ENCODE results near the gene MAP3K2. TPM values are rescaled to one million over a fixed set of nuclear protein-coding genes. Genes with fewer than 3 reads are reported as not detected.
A peak's percentile ranks its signal among the peaks of the same experiment; 100 is the strongest.

The MAP3K2 gene
- total RNA-seq, 2 experiments from 2014 or later, result 65.2 to 69.0 TPM

GRCh38 chr2:127392133-127392827 is 4.5 kb upstream of the MAP3K2 start:
- POLR2A ChIA-PET, result no interaction called here
- DNase-seq, result no peak
- Mint-ChIP-seq H3K27ac (no peak overlapping the region), H3K36me3 (peaks cover 7% of the 10 kb centered on the region), H3K4me3 (no peak overlapping the region), H3K27me3 (no peaks in the 10 kb centered on the region), H3K4me1 (peaks cover 30% of the 10 kb centered on the region), H3K9me3 (peaks cover 4% of the 10 kb centered on the region)
- no peak for ATAC-seq (ENCODE audit: low read depth)

- DNase-seq, result no peak
- H3K4me1 Mint-ChIP-seq, result peaks cover 47% of the 10 kb centered on the region
Observed at GRCh38 chr2:127389778-127390435, 2.1 kb upstream of the MAP3K2 start.

GRCh38 chr2:127388423-127389164 is 819 bp upstream of the MAP3K2 start:
- Mint-ChIP-seq H3K9me3 (peaks cover 2% of the 10 kb centered on the region), H3K4me1 (peaks cover 54% of the 10 kb centered on the region), H3K27ac (peak overlapping the region; percentile 94), H3K27me3 (no peaks in the 10 kb centered on the region), H3K36me3 (peaks cover 16% of the 10 kb centered on the region), H3K4me3 (peak overlapping the region; percentile 86)
- POLR2A ChIA-PET, result interaction anchor here (0.6 to 1.4 kb wide), 7 partner anchors 11 to 771 kb away, joined by 3 to 7 read pairs (median 3); no protein-coding TSS in a partner anchor
- DNase-seq, result no peak
- ATAC-seq (ENCODE audit: low read depth), result peak; percentile 2

More at GRCh38 chr2:127389778-127390435, 2.1 kb upstream of the MAP3K2 start:
- no peaks in the 10 kb centered on the region for H3K27me3 Mint-ChIP-seq
- POLR2A ChIA-PET, result interaction anchor here (1.2 to 1.5 kb wide), 3 partner anchors 9 to 25 kb away, joined by 3 to 4 read pairs (median 3); no protein-coding TSS in a partner anchor
- H3K27ac Mint-ChIP-seq, result peak overlapping the region; percentile 93
- peak overlapping the region; percentile 68 for H3K4me3 Mint-ChIP-seq
- peaks cover 9% of the 10 kb centered on the region for H3K36me3 Mint-ChIP-seq
- ATAC-seq (ENCODE audit: low read depth), result no peak
- peaks cover 4% of the 10 kb centered on the region for H3K9me3 Mint-ChIP-seq

- POLR2A ChIA-PET, result interaction anchor here (0.7 to 1.5 kb wide), 2 partner anchors 9 to 93 kb away, joined by 4 to 5 read pairs; partner anchors contain the start of gene ERCC3
- Mint-ChIP-seq H3K9me3 (no peaks in the 10 kb centered on the region), H3K4me1 (peaks cover 54% of the 10 kb centered on the region), H3K36me3 (peaks cover 18% of the 10 kb centered on the region), H3K27me3 (no peaks in the 10 kb centered on the region), H3K4me3 (peak overlapping the region; percentile 92), H3K27ac (peak overlapping the region; percentile 77)
- peak; percentile 74 for ATAC-seq (ENCODE audit: low read depth)
- peak; percentile 86 for DNase-seq
Observed at GRCh38 chr2:127386764-127387654, 766 bp downstream of the MAP3K2 start.

- peaks cover 18% of the 10 kb centered on the region for H3K36me3 Mint-ChIP-seq
- peak overlapping the region; percentile 92 for H3K4me3 Mint-ChIP-seq
- POLR2A ChIA-PET, result interaction anchor here (1.5 kb wide), 1 partner anchor 92 kb away, joined by 4 read pairs; the partner anchor contains the start of gene ERCC3
- peak overlapping the region; percentile 77 for H3K27ac Mint-ChIP-seq
- no peaks in the 10 kb centered on the region for H3K27me3 Mint-ChIP-seq
- ATAC-seq (ENCODE audit: low read depth) (no peak), DNase-seq (no peak)
- peaks cover 56% of the 10 kb centered on the region for H3K4me1 Mint-ChIP-seq
- no peaks in the 10 kb centered on the region for H3K9me3 Mint-ChIP-seq
Observed at GRCh38 chr2:127386246-127386645, 1.5 kb downstream of the MAP3K2 start.

- ATAC-seq (ENCODE audit: low read depth) (no peak), DNase-seq (no peak)
- POLR2A ChIA-PET, result interaction anchor here (0.6 kb wide), 1 partner anchor 34 kb away, joined by 4 read pairs; no protein-coding TSS in a partner anchor
- Mint-ChIP-seq H3K27ac (no peak overlapping the region), H3K36me3 (peaks cover 14% of the 10 kb centered on the region), H3K4me1 (peaks cover 49% of the 10 kb centered on the region), H3K4me3 (no peak overlapping the region), H3K9me3 (no peaks in the 10 kb centered on the region), H3K27me3 (no peaks in the 10 kb centered on the region)
Observed at GRCh38 chr2:127384529-127384928, 3.2 kb downstream of the MAP3K2 start.

- Mint-ChIP-seq H3K27ac (no peak overlapping the region), H3K4me3 (no peak overlapping the region), H3K36me3 (peaks cover 16% of the 10 kb centered on the region), H3K27me3 (no peaks in the 10 kb centered on the region), H3K9me3 (no peaks in the 10 kb centered on the region), H3K4me1 (peaks cover 37% of the 10 kb centered on the region)
- ATAC-seq (ENCODE audit: low read depth) (no peak), DNase-seq (no peak)
- POLR2A ChIA-PET, result no interaction called here
Observed at GRCh38 chr2:127382831-127383230, 4.9 kb downstream of the MAP3K2 start.

- ATAC-seq (ENCODE audit: low read depth) (no peak), DNase-seq (no peak)
- H3K4me3 Mint-ChIP-seq, result no peak overlapping the region
- H3K27me3 Mint-ChIP-seq, result no peaks in the 10 kb centered on the region
- no peaks in the 10 kb centered on the region for H3K9me3 Mint-ChIP-seq
- peaks cover 39% of the 10 kb centered on the region for H3K4me1 Mint-ChIP-seq
- H3K27ac Mint-ChIP-seq, result no peak overlapping the region
- H3K36me3 Mint-ChIP-seq, result peaks cover 18% of the 10 kb centered on the region
- POLR2A ChIA-PET, result interaction anchor here (0.6 kb wide), 1 partner anchor 101 kb away, joined by 3 read pairs; no protein-coding TSS in a partner anchor
Observed at GRCh38 chr2:127381762-127382161, 6.0 kb downstream of the MAP3K2 start.

- POLR2A ChIA-PET, result no interaction called here
- Mint-ChIP-seq H3K9me3 (peaks cover 5% of the 10 kb centered on the region), H3K36me3 (peaks cover 25% of the 10 kb centered on the region), H3K4me3 (no peak overlapping the region), H3K4me1 (peaks cover 22% of the 10 kb centered on the region), H3K27ac (no peak overlapping the region), H3K27me3 (no peaks in the 10 kb centered on the region)
- ATAC-seq (ENCODE audit: low read depth) (no peak), DNase-seq (no peak)
Observed at GRCh38 chr2:127379712-127380355, 7.9 kb downstream of the MAP3K2 start.

GRCh38 chr2:127378720-127379119 is 9.1 kb downstream of the MAP3K2 start:
- peaks cover 6% of the 10 kb centered on the region for H3K9me3 Mint-ChIP-seq
- peaks cover 18% of the 10 kb centered on the region for H3K4me1 Mint-ChIP-seq
- no peak overlapping the region for H3K4me3 Mint-ChIP-seq
- POLR2A ChIA-PET, result interaction anchor here (0.6 to 1.8 kb wide), 5 partner anchors 8 to 231 kb away, joined by 3 to 5 read pairs (median 3); partner anchors contain the start of gene IWS1
- DNase-seq, result no peak
- ATAC-seq (ENCODE audit: low read depth), result no peak
- H3K27ac Mint-ChIP-seq, result no peak overlapping the region
- H3K36me3 Mint-ChIP-seq, result peaks cover 25% of the 10 kb centered on the region
- H3K27me3 Mint-ChIP-seq, result no peaks in the 10 kb centered on the region

- H3K4me3 Mint-ChIP-seq, result no peak overlapping the region
- no peak overlapping the region for H3K27ac Mint-ChIP-seq
- POLR2A ChIA-PET, result interaction anchor here (1.4 to 1.8 kb wide), 2 partner anchors 10 to 84 kb away, joined by 3 to 5 read pairs; partner anchors contain the start of gene ERCC3
- H3K27me3 Mint-ChIP-seq, result no peaks in the 10 kb centered on the region
- H3K36me3 Mint-ChIP-seq, result peaks cover 32% of the 10 kb centered on the region
- peaks cover 16% of the 10 kb centered on the region for H3K9me3 Mint-ChIP-seq
- H3K4me1 Mint-ChIP-seq, result peaks cover 11% of the 10 kb centered on the region
- ATAC-seq (ENCODE audit: low read depth), result no peak
- DNase-seq, result no peak
Observed at GRCh38 chr2:127377262-127377661, 10.5 kb downstream of the MAP3K2 start.

GRCh38 chr2:127376257-127376656 is 11.5 kb downstream of the MAP3K2 start:
- Mint-ChIP-seq H3K4me3 (no peak overlapping the region), H3K36me3 (peaks cover 39% of the 10 kb centered on the region), H3K9me3 (peaks cover 22% of the 10 kb centered on the region), H3K27ac (no peak overlapping the region), H3K4me1 (peaks cover 10% of the 10 kb centered on the region), H3K27me3 (no peaks in the 10 kb centered on the region)
- POLR2A ChIA-PET, result no interaction called here
- no peak for ATAC-seq (ENCODE audit: low read depth)
- DNase-seq, result no peak
